HepG2 (cell line): ENCODE measurements around the gene HOXC10. TPM values are rescaled to one million over a fixed set of nuclear protein-coding genes. Genes with fewer than 3 reads are reported as not detected.

Experiments
- ATAC-seq: fragments of 200-7000 bp; cut with Tn5 transposase; 3 replicates; pipeline ENCODE4 v1.9.1; 2020; ENCODE audit warnings: mild to moderate bottlenecking, moderate library complexity
- BruUV-seq: library from RNA; stranded (reverse); fragments of 400-500 nt; replicated peaks from 2 replicates; lab custom pipeline; 2021; lab: Mats Ljungman, UMichigan
- CTCF ChIA-PET: fragments of 300-600 bp; formaldehyde crosslinking; extraction: SDS; loops from one replicate; lab custom pipeline; 2021; ENCODE audit warnings: low total read pairs, inconsistent platforms, low intra/inter-chr PET ratio; lab: Yijun Ruan, JAX
- POLR2A ChIA-PET: fragments of 350-600 bp; sonication (Branson Sonifier 250); formaldehyde crosslinking; loops from one replicate; lab custom pipeline; 2020; ENCODE audit warnings: antibody characterized with exemption, inconsistent platforms; lab: Yijun Ruan, JAX
- DNase-seq: peaks from one replicate; pipeline ENCODE4 v3.0.0-alpha.2; 2015; ENCODE audit warnings: low spot score
- FAIRE-seq: peaks from 3 replicates; lab custom pipeline; 2011; peaks lifted over from hg19 to GRCh38; lab: Jason Lieb, UNC
- H2AFZ ChIP-seq: one replicate; pipeline ENCODE4 v1.6.1; 2011; ENCODE audit warnings: low read length, inconsistent platforms
- H3K27ac ChIP-seq: fragments of 300-600 bp; 3 replicates; pipeline ENCODE4 v1.8.0; 2011; ENCODE audit warnings: mixed run types, mild to moderate bottlenecking, mixed read lengths, low read length, inconsistent platforms; ENCODE audit not compliant: insufficient read depth; ENCODE audit errors: extremely low read length
- H3K27me3 ChIP-seq, 2 experiments: fragments of 200-600 bp in 1 of 2; 2 replicates in 1 of 2; 3 replicates in 1 of 2; pipeline versions ENCODE4 v1.6.0 to v1.8.0; 2011; ENCODE audit warnings: low read length in 2 of 2, mild to moderate bottlenecking in 2 of 2, moderate library complexity in 2 of 2, inconsistent platforms in 1 of 2; ENCODE audit not compliant: insufficient read depth in 2 of 2, control insufficient read depth in 1 of 2
- H3K36me3 ChIP-seq, 2 experiments: fragments of 200-600 bp in 1 of 2; replicated peaks in 1 of 2; 2 replicates in 1 of 2; 3 replicates in 1 of 2; pipeline versions ENCODE4 v1.5.1 to v1.8.0; 2011; ENCODE audit warnings: low read length in 2 of 2, inconsistent platforms in 1 of 2; ENCODE audit not compliant: insufficient read depth in 2 of 2, control insufficient read depth in 1 of 2
- H3K4me1 ChIP-seq: 2 replicates; pipeline ENCODE4 v1.5.1; 2012; ENCODE audit warnings: low read length, inconsistent platforms; ENCODE audit not compliant: insufficient read depth
- H3K4me2 ChIP-seq: 2 replicates; pipeline ENCODE4 v1.6.0; 2011; ENCODE audit warnings: low read depth, low read length, inconsistent platforms
- H3K4me3 ChIP-seq, 3 experiments: fragments of 200-600 bp in 1 of 3; sonication (generic), shearing (Covaris generic) in 1 of 3; replicated peaks in 1 of 3; 2 replicates each; pipeline ENCODE4 v1.5.1; 2011 to 2016; ENCODE audit warnings: low read length in 3 of 3, inconsistent platforms in 2 of 3, low read depth in 2 of 3, mild to moderate bottlenecking in 2 of 3, control low read depth in 1 of 3, mixed read lengths in 1 of 3; ENCODE audit not compliant: insufficient read depth in 1 of 3
- H3K79me2 ChIP-seq: one replicate; pipeline ENCODE4 v1.6.1; 2011; ENCODE audit warnings: low read length, inconsistent platforms; ENCODE audit not compliant: insufficient read depth
- H3K9ac ChIP-seq: 2 replicates; pipeline ENCODE4 v1.6.0; 2011; ENCODE audit warnings: mild to moderate bottlenecking, low read depth, low read length, inconsistent platforms; ENCODE audit not compliant: insufficient read depth
- H3K9me3 ChIP-seq: 2 replicates; pipeline ENCODE4 v1.5.1; 2012; ENCODE audit warnings: mild to moderate bottlenecking, low read length
- H4K20me1 ChIP-seq: 2 replicates; pipeline ENCODE4 v1.6.0; 2011; ENCODE audit warnings: inconsistent platforms, mild to moderate bottlenecking, low read length, moderate library complexity; ENCODE audit not compliant: insufficient read depth
- CBX2 ChIP-seq, 2 experiments: fragments of 200-600 bp in 1 of 2; sonication (generic); formaldehyde crosslinking in 1 of 2; IDR thresholded peaks; 2 replicates each; pipeline versions ENCODE4 v1.7.0 to v1.8.1; 2018 to 2022; ENCODE audit warnings: low read depth in 2 of 2, low read length in 1 of 2, mild to moderate bottlenecking in 1 of 2, missing genetic modification reagents in 1 of 2
- ZHX1 ChIP-seq: sonication (generic); formaldehyde crosslinking; IDR thresholded peaks from 2 replicates; pipeline ENCODE4 v1.8.1; 2022; ENCODE audit warnings: low read depth, mild to moderate bottlenecking, missing genetic modification reagents
- WGBS: methylation state at CpG from one replicate; pipeline ENCODE4 v1.1.6; 2017; ENCODE audit warnings: low lambda C conversion rate; 5-methylcytosine and 5-hydroxymethylcytosine counted together
- in situ Hi-C: cut with HindIII; loops from 2 replicates; pipeline ENCODE4 v1.10.0; 2017; ENCODE audit warnings: low pct_unique_long_range_greater_than_20kb; ENCODE audit not compliant: extremely low pct_ligation_motif_present
- intact Hi-C: fragments of 100-400 bp; cut with micrococcal nuclease; formaldehyde crosslinking; loops from one replicate; pipeline ENCODE4 v1.10.0; 2022; ENCODE audit not compliant: unreplicated experiment
- polyA plus RNA-seq, 8 experiments: library from polyadenylated mRNA; depleted of rRNA in 3 of 8; stranded (reverse) in 7 of 8; unstranded in 1 of 8; fragments of >200 nt; fragmentation: Illumina TruSeq in 4 of 8; extraction: Trizol in 4 of 8; gene quantifications; 2 replicates each; pipeline versions ENCODE4 v1.2.1 to v1.2.3, GENCODE V29; 2011 to 2016; ENCODE audit warnings: low read depth in 4 of 8, missing spikeins in 1 of 8, mixed read lengths in 1 of 8; ENCODE audit not compliant: insufficient read depth in 1 of 8
- total RNA-seq, 5 experiments: library from RNA; depleted of rRNA; stranded (reverse); fragments of >200 nt; fragmentation: Illumina TruSeq; extraction: Trizol; gene quantifications; 2 replicates each; pipeline ENCODE4 v1.2.3, GENCODE V29; 2016; ENCODE audit warnings: low read depth in 1 of 5
- TF ChIP-seq, protein P1 (sequence below): sonication (generic); formaldehyde crosslinking; IDR thresholded peaks from 2 replicates; pipeline ENCODE4 v1.9.0; 2021; ENCODE audit warnings: mild to moderate bottlenecking, missing genetic modification reagents

The HOXC10 gene
- total and polyA plus RNA-seq, 2 of the 13 experiments (the other 11 are each of a cell fraction or from before 2014, with no cell fraction given) = not detected

DNA sequence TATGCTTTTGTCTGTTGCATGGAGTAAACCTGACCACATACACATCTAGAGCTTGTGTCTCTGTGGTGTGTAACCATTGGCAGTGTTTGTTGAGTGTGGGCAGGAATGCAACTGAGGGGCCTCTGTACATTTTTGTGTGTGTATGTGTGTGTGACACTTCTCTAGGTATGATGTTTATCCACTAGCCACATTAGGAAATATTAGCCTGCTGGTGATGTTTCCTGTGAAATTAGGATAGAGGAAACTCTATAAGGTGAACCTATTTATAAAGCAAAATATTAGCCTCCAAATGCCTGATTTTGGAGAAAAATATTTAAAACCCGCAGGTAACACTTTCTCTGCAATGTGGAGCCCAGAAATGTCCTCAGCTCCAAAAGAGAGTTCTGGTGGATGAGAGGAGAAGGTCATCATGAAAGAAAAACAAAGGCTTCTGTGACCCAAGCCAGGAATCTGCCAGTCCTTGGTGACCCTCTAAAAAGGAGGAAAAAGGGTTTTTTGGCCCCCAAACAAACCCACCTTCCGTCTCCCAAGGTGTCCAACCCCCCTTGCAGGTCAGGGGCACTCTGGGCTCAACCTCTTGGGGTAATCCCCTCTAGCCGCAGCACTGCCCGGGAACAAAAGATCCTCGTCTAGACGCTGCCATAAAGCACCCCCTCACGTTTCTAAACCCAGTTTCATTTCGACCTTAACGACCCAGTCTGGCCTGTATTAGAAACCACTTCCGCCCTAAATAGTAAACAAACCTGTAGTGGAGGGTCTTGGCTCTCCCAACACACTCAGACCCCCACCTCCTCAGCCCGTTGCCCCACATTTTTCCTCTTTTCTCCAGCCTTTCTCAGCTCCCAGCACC lies 7.1 kb upstream of the HOXC10 start:
- Histone ChIP-seq H2AFZ (peak overlapping the region; percentile 72), H3K4me2 (peak overlapping the region; percentile 92), H3K79me2 (no peaks in the 10 kb centered on the region), H3K27ac (no peak overlapping the region), H3K4me1 (peaks cover 44% of the 10 kb centered on the region), H3K9me3 (no peaks in the 10 kb centered on the region), H3K9ac (peak overlapping the region; percentile 22; the same call in 1 of the 2 replicates), H3K27me3 (peaks cover 8 to 89% of the 10 kb centered on the region in 2 experiments), H3K4me3 (peak overlapping the region; percentile 47 to 68 (median 47)), H3K36me3 (no peaks in the 10 kb centered on the region), H4K20me1 (no peaks in the 10 kb centered on the region)
- FAIRE-seq = no peak
- intact Hi-C loops (no loop called here), in situ Hi-C loops (no loop called here)
- CTCF ChIA-PET = no interaction called here
- no TSS peak for BruUV-seq
- no peak for DNase-seq
- POLR2A ChIA-PET = interaction anchor here (1.2 to 1.5 kb wide), 2 partner anchors 11 to 179 kb away, joined by 3 to 5 read pairs; no protein-coding TSS in a partner anchor
- peak; percentile 21; the same call in 2 of the 3 replicates for ATAC-seq
- TF ChIP-seq CBX2 (IDR thresholded peaks at IDR 0.05; ENCODE audit: low read depth, low read length) = 0 out of 2 replicates have a peak, but pooled peaks have one; percentile 46
- TF ChIP-seq CBX2 (CRISPR knock-in tag; IDR thresholded peaks at IDR 0.05; ENCODE audit: low read depth) = no peak
- no peak for TF ChIP-seq ZHX1 (CRISPR knock-in tag)
- TF ChIP-seq, protein P1, sequence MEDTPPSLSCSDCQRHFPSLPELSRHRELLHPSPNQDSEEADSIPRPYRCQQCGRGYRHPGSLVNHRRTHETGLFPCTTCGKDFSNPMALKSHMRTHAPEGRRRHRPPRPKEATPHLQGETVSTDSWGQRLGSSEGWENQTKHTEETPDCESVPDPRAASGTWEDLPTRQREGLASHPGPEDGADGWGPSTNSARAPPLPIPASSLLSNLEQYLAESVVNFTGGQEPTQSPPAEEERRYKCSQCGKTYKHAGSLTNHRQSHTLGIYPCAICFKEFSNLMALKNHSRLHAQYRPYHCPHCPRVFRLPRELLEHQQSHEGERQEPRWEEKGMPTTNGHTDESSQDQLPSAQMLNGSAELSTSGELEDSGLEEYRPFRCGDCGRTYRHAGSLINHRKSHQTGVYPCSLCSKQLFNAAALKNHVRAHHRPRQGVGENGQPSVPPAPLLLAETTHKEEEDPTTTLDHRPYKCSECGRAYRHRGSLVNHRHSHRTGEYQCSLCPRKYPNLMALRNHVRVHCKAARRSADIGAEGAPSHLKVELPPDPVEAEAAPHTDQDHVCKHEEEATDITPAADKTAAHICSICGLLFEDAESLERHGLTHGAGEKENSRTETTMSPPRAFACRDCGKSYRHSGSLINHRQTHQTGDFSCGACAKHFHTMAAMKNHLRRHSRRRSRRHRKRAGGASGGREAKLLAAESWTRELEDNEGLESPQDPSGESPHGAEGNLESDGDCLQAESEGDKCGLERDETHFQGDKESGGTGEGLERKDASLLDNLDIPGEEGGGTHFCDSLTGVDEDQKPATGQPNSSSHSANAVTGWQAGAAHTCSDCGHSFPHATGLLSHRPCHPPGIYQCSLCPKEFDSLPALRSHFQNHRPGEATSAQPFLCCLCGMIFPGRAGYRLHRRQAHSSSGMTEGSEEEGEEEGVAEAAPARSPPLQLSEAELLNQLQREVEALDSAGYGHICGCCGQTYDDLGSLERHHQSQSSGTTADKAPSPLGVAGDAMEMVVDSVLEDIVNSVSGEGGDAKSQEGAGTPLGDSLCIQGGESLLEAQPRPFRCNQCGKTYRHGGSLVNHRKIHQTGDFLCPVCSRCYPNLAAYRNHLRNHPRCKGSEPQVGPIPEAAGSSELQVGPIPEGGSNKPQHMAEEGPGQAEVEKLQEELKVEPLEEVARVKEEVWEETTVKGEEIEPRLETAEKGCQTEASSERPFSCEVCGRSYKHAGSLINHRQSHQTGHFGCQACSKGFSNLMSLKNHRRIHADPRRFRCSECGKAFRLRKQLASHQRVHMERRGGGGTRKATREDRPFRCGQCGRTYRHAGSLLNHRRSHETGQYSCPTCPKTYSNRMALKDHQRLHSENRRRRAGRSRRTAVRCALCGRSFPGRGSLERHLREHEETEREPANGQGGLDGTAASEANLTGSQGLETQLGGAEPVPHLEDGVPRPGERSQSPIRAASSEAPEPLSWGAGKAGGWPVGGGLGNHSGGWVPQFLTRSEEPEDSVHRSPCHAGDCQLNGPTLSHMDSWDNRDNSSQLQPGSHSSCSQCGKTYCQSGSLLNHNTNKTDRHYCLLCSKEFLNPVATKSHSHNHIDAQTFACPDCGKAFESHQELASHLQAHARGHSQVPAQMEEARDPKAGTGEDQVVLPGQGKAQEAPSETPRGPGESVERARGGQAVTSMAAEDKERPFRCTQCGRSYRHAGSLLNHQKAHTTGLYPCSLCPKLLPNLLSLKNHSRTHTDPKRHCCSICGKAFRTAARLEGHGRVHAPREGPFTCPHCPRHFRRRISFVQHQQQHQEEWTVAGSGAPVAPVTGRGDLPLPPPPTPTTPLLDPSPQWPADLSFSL (CRISPR knock-in tag) = peak; percentile 28; the same call in 1 of the 2 replicates
- 2% methylated on average over 7 of the region's 11 CpGs for WGBS
